NCI-H2227 (cell line): ENCODE data around the gene ELMOD3.
A peak's percentile ranks its signal among the peaks of the same experiment; 100 is the strongest.
"Not testable (repeated sequence)": the region's sequence is repeated elsewhere in the genome, so short reads cannot be mapped to it uniquely, and the experiment has no call there.

Experiments
- DNase-seq: peaks from one replicate; lab custom pipeline; 2025; ENCODE audit not compliant: unreplicated experiment; lab: John Stamatoyannopoulos, UW

Gene ELMOD3

DNA sequence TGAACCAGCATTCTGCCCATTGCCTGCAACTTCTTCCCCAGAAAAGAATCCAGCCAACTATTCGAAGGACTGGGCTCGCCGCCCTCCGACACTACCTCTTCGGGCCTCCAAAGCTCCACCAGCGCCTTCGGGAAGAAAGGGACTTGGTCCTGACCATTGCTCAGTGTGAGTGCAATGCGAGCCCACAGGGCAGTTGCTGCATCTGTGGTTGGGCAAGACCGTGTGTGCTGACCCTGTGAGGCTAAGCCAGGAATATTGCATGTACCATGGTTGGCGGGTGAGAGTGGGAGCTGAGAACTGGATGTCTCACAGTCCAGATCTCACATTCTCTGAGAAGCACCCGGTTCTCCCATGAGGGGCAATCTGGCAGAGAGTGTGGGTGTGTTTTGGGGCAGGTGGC is 16.5 kb downstream of the ELMOD3 start:
- no peak for DNase-seq

DNA sequence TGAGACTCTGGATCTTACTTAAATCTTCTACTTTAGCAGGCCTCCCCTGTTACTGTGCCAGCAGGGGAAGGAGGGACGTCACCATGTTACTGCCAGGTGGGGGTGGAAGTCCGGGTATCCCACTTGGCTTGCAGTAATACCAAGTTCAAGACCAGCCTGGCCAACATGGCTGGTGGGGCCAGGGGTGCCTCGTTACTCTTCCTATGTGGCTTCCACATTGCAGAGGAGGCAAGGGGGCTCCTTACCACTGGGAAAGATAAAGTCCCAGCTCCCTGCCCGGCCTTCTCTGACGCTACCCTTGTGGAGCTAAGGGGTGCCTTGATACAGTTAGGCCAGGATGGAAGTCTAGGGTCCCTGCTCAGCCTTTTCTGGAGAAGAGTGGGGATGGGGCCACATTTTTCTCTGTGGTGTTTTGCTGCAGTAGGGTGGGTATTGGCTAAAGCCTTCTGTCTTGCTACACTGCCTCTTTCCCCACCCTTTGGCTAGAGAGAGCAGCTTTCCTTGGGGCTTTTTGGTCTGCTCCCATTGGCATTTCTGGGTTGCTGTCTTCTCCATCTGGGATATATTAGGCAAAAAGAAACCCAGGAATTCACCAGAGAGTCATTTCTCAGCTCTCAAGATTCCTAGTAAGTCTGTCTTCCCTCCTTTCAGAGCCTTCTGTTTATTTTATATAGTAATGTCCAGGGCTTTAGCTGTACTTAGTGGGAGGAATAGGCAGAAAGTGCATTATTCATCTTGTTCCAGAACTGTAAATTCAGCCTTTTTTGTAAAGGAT is 21.9 kb downstream of the ELMOD3 start:
- no peak for DNase-seq

DNA sequence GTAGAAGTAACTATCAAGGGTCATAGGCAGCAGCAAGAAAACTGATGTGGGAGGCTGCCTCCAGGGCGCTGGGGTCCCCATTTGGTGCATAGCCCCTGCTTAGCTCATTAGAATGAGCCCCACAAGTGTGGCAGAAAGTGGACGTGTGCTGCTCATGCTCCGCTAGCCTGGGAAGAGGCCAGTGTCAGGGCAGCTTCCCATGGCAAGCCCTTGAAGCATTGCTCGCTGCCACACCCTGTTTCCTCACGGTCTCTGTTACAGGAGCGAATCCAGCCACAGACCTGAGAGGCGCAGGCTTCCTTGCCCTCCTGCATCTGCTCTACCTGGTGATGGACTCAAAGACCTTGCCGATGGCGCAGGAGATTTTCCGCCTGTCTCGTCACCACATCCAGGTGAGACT is 22.5 kb downstream of the ELMOD3 start:
- no peak for DNase-seq

DNA sequence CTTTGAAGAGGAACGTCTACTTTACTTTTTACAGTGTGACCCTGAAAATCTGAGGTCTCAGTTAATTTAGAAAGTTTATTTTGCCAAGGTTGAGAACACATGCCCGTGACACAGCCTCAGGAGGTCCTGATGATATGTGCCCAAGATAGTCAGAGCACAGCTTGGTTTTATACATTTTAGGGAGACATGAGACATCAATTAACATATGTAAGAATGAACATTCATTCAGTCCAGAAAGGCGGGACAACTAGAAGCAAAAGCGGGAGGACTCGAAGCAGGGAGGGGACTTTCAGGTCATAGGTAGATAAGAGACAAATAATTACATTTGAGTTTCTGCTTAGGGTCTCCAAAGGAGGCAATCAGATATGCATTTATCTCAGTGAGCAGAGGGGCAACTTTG is 23.7 kb downstream of the ELMOD3 start:
- no peak for DNase-seq

DNA sequence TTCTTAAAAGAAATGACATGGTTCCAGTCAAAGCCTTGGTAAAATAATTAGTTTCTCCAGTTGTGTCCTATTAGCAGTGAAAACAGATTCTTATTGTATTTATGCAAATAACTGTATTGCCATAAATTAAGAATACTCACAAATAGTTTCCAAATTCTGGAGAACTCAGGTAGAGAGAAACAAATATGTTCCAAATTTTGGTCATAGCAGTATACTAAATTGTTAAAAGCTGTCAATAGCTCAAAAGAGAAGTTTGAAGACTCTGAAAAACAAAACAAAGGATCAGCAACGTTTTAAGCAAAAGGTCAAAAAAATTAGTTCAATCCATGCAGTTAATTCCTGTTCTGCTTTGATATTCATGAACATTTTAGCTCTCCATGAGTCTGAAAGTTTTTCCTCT is 25.5 kb downstream of the ELMOD3 start:
- DNase-seq: no peak

DNA sequence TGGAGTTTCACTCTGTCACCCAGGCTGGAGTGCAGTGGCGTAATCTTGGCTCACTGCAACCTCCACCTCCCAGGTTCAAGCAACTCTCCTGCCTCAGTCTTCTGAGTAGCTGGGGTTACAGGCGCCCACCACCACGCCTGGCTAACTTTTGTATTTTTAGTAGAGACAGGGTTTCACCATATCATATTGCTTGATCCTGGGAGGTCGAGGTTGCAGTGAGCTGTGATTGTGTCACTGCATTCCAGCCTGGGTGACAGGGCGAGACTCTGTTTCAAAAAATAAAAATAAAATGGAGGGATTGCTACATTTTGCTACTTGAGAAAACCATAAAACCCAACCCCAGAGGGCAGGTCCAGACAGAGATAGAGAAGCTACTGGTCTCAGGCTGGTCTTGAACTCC is 28.6 kb downstream of the ELMOD3 start:
- DNase-seq: not testable (repeated sequence)

DNA sequence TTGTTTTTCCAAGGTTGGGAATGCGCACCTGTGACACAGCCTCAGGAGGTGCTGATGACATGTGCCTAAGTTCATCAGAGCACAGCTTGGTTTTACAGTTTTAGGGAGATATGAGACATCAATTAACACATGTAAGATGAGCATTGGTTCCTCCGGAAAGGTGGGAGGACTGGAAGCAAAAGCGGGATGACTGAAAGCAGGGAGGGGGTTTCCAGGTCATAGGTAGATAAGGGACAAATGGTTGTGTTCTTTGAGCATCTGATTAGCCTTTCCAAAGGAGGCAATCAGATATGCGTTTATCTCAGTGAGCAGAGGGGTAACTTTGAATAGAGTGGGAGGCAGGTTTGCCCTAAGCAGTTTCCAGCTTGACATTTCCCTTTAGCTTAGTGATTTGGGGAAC is 29.3 kb downstream of the ELMOD3 start:
- no peak for DNase-seq

DNA sequence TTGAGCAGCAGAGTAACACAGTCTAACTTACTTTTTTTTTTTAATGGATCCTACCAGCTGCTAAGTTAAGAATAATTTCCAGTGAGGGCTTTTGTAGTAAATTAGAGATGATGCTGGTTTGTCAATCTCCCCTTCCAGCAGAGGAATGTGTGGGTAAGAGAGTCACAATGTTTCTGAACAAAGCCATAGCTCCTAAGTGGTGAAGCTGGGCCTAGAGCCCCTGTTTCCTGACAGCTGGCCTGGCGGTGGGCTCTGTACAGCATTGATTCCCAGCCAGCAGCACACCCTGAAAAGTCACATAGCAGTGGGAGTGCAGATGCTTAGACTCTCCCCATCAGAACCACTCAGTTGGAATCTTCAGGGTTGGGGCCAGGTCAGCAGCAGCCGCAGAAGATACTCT is 31.2 kb downstream of the ELMOD3 start:
- DNase-seq: no peak

DNA sequence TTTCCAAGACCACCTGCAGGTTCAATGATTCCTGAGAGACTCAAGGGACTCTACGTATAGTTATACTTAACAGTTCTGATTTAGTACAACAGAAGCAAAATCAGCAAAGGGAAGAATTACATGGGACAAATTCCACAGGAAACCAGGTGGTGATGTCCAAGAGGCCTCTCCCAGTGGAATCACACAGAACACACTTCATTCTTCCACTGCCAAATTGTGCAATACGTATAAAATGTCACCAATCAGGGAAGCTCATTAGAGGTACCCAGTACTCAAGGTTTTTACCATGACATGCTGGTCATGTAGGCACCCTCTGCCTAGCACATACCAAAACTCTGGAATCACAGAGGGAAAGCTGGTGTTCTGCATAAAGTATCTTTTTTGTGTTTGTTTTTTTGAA is 33.2 kb downstream of the ELMOD3 start:
- DNase-seq: no peak

DNA sequence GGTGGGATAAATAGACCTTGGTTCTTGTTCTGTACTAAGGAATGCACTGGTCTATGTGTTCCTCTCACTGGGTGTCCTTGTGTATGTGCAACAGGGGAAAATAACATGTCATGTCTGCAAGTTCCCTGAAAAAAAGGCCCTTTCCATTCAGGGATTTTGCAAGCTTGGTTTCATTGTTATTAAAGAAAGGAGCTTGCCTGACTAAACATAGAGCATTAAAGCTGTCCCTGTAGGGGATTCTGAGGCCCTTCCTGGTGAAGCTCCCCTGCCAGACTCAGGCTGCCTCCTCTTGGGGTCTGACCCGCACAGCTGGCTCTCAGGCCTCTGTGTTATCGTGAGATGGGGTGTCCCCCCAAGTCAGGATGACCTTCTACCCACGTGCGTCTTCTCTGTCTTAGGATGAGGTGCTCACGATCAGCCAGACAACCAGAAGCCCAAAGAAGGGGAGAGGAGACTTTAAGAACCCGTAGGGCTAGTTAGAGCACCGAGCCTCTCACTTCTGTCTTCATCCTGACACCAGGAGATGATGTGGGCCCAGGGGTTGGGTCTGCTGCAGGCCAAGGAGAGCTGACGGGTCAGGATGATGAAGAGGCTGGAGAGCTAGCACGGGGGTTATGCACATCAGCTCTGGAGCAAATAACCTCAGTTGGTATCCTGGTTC is 34.4 kb downstream of the ELMOD3 start:
- no peak for DNase-seq

DNA sequence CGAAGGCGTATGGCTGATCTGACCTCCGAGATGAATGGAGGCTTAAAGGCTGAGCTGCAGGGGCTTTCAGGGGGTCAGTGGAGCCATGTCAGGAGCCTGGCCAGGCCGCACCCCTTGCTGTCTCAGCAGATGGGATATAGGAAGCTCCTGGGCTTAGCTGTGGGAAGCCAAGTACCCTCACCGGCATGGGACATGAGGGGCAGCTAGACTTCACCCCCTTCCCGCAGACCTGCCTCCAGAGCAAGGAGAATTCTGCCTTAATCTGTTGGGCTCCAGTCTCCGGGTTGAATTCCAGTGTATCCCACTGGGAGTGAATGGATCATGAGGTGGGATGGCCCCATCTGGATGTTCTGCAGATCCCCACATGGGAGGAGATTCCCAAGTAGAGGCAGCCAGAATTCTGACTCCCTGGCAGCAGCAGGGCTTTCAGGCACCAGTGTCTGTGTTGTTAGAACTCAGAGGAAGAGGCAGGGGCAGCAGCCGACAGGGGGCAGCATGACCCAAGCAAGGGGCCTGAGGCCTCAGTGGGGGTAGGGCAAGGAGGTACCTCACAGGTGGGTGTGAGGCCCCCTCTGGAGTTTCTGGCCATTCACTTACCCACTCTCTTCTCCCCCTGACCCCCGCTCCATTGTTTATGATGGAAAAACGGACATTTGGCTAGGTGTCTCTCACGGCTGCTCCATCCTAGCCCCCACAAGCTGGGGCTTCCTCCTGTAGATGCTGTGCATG is 36.5 kb downstream of the ELMOD3 start:
- peak; percentile 35 for DNase-seq

DNA sequence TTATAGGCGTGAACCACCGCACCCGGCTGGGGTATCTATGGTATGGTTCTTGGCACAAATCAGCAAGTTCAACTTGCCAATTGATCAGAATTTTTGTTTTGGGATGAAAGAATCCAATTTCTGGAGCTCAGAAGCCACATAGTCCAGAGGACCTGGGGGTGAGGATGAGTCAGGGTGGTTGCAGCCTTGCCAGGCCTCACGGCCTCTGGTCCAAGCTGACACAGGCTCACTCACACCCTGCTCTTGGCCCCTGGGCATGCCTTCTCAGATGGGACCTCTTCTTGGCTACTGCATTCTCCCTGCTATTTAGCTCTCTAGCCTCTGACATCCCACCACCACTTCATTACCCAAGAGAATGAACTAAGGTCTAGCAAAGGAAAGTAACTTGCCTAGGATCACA is 39.3 kb downstream of the ELMOD3 start:
- DNase-seq: no peak

DNA sequence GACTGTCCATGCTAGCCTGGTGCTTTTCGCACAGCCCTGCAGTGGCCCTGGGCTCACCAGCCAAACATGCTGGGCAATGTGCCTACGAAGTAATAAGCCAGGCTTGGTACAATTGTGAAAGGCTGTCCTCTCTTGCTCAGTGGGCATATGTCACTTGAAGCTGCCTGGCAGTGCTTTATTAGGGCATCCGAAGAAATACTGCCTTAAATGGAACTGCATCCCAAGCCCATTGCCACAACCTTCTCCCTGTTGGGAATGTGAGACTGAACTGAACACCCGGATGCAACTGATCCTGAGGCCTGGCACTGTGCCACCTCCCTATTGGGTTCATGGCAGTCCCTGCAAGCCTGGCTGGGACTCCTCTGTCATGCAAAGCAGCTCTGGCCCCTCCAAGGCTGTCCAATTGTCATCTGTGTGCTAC is 39.7 kb downstream of the ELMOD3 start:
- DNase-seq: no peak

DNA sequence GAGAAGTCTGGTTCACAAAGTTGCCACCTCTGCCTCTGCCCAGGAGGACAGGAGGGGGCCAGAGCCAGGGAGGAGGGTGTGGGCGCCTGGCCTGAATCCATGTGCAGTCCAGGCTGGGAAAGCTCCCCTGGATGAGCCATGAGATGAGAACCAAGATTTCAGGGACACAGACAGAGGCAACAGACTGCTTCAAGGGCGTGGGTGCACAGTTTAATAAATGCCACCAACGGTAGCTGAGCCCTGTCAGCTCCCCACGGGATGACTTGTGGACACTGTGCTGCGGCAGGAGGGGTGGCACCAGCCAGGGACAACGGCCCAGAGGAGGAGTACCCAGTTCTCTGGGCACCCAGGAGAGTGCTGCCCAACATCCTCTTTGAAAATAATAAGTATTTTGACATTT is 40.4 kb downstream of the ELMOD3 start:
- DNase-seq: no peak

DNA sequence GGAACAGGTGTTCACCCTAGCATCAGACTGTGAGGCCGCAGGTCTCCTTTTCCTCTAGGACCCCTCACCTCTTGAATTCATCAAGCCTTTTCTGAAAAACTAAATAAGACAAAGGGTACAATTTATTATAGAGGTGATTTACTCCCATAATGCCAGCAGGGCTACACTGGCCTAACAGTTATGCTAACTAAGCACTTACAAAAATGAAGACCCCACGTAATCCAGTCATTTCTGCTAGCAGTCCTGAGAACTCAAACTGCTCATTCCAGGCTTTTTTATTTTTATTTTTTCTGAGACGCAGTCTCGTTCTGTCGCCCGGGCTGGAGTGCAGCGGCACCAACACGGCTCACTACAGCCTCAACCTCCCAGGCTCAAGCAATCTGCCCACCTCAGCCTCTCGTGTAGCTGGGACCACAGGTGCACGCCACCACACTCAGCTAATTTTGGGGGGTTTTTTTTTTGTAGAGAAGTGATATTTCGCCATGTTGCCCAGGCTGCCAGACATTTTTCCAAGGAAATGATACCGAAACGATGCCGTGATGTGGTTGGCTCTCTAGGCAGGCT is 41.4 kb downstream of the ELMOD3 start:
- DNase-seq: no peak

DNA sequence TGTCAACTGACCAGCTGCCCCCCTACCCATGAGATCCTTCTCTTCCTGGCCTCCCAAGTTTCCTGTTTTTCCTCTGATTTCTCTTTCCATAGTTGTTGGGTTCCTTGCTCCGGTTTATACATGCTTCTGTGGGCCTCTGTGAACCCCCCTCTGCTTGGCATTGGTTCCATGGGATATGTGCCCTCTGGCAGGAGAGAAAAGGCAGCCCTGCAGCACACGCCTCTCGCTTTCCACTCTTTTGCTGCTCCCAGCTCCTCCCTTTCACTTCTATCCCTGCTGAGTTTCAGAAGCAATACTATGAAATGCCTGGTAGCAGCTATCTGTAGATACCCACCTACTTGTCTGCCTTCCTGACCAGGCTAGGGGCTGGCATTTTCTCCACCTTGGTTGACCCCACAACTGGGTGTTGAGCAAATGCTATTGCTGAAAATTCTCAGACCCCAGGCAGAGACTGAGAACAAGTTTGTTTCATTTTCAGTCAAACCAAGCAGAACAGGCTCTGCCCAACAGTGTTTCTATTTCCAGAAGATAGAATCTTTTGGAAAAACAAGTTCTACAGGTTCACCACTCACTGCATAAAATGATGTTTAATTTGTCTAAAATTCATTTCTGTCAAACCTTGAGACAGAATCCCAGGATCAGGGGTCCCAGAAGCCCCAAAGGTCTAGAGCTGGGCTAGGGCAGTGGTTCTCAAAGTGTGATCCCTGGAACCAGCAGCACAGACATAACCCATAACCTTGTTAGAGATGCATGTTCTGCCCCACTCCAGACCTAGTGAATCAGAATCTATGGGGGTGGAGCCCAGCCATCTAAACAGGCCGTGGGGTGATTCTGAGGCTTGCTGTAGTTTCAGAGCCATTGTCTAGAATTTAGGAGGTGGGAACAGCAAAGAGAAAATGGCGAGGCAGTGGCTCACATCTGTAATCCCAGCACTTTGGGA is 42.2 kb downstream of the ELMOD3 start:
- DNase-seq: no peak

DNA sequence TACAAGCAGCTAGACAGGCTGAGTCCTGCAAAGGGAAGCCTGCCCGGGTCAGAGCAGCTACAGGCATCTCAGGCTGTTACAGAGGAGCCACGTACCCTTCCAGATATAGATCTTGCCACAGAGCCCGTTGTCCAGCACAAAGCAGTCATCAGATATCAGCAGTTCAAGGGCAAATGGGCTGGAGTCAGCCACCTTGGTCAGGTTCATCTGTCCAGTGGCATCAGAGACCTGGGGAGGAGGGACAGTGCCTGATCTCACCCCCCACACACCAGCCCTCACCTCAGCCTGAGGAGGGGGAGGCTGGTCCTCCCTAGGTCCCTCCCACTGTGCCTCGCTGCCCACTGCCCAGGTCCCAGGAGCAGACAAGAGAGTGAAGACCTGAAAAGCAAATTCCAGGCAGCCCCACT is 43.4 kb downstream of the ELMOD3 start:
- no peak for DNase-seq

DNA sequence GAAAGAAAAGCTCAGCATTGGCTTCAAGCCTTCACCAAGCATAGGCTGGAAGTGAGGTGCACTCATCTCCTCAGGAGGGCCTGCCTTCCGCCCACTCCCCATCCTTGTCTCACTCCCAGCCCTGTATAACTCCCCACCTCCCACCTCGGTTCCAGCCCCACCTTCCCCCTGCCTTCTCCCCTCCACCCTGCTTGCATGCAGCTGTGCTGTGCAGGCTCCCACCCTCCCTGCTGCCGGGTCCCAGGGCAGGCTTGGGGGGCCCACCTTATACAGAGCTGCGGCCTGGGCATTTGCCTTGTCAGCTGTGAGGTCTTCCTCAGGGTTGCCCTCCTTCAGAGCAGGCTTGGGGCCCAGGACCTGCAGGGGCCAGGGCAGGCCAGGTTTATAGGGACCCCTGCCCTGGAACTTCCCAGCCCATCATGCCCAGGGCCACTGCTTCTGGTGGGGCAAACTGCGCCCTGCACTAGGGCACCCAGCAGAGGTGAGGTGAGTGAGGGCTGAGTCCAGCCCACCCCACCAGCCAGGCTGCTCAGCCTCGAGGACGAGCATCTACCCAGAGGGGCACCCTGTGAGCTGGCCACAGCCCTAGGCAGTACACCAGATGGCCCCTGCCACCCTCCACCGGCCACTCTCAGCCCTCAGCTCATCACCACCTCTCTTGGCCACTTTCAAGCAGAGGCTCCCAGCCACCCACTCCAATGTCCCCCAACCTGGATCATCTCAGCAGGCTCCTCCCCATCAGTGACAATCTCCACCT is 44.0 kb downstream of the ELMOD3 start:
- no peak for DNase-seq

DNA sequence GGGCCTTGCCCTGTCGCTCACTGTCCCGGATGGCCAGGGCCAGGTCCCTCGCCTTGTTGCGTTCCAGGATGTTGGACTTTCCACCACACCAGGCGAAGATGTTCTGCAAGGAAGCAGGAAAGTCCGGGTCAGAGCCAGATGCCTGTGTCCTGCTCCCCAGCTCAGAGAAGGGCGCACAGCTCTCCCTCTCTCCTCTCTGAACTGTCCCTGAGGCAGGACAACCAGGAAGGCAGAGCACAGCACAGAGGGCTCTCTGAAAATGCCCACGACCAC is 44.5 kb downstream of the ELMOD3 start:
- no peak for DNase-seq

DNA sequence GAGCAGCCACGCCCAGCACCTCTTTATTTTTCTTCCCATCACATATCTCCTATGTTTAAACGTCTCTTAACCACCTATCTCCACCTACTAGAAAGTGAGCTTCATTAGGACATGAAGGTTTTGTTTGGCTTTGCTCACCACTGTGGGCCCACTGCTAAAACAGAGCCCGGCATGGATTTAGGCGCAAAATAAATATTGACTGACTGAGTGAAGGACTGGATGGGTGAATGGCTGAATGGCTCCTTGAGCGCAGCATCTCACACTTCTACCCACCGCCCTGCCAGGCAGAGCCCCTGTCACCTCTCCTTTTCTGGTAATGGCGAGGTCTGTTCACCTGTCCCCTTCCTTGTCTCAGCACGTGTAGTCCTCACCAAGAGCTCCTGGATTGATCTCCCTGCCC is 45.5 kb downstream of the ELMOD3 start:
- DNase-seq: no peak
